AG08396 (cell line): ENCODE data around the gene PITX1.

Experiments used
- DNase-seq: peaks from one replicate; pipeline ENCODE4 v3.0.0; 2012; ENCODE audit warnings: low spot score, mixed read lengths

PITX1 gene

GRCh38 chr5:135062216-135063055, 28.4 kb upstream of the PITX1 start:
- DNase-seq: no peak

GRCh38 chr5:135061001-135061400, 27.0 kb upstream of the PITX1 start:
- no peak for DNase-seq

- DNase-seq: no peak
Observed at GRCh38 chr5:135060021-135060420, 26.0 kb upstream of the PITX1 start.

GRCh38 chr5:135059000-135059923, 25.2 kb upstream of the PITX1 start:
- no peak for DNase-seq

GRCh38 chr5:135058331-135058732, 24.3 kb upstream of the PITX1 start:
- no peak for DNase-seq

GRCh38 chr5:135057233-135057632, 23.2 kb upstream of the PITX1 start:
- no peak for DNase-seq

GRCh38 chr5:135056316-135057030, 22.4 kb upstream of the PITX1 start:
- DNase-seq: no peak

- no peak for DNase-seq
Observed at GRCh38 chr5:135055396-135055795, 21.4 kb upstream of the PITX1 start.

GRCh38 chr5:135054546-135054945, 20.5 kb upstream of the PITX1 start:
- no peak for DNase-seq

- DNase-seq: no peak
Observed at GRCh38 chr5:135053989-135054388, 20.0 kb upstream of the PITX1 start.

GRCh38 chr5:135053278-135053677, 19.2 kb upstream of the PITX1 start:
- DNase-seq: no peak

- DNase-seq: no peak
Observed at GRCh38 chr5:135052511-135053145, 18.6 kb upstream of the PITX1 start.

- no peak for DNase-seq
Observed at GRCh38 chr5:135051872-135052271, 17.8 kb upstream of the PITX1 start.

GRCh38 chr5:135051399-135051798, 17.4 kb upstream of the PITX1 start:
- DNase-seq: no peak

GRCh38 chr5:135050244-135050767, 16.3 kb upstream of the PITX1 start:
- no peak for DNase-seq

GRCh38 chr5:135048930-135049329, 14.9 kb upstream of the PITX1 start:
- no peak for DNase-seq

GRCh38 chr5:135048286-135048685, 14.3 kb upstream of the PITX1 start:
- DNase-seq: no peak

- no peak for DNase-seq
Observed at GRCh38 chr5:135047347-135047695, 13.3 kb upstream of the PITX1 start.

- no peak for DNase-seq
Observed at GRCh38 chr5:135046661-135047346, 12.8 kb upstream of the PITX1 start.

- DNase-seq: no peak
Observed at GRCh38 chr5:135045488-135045887, 11.5 kb upstream of the PITX1 start.

- DNase-seq: no peak
Observed at GRCh38 chr5:135042595-135042994, 8.6 kb upstream of the PITX1 start.
